Neuronal stem cell (in vitro differentiated cells): ENCODE measurements around the gene SNX4.

Experiments
- DNase-seq: peaks from one replicate; pipeline ENCODE4 v3.0.0-alpha.2; 2013; ENCODE audit warnings: low spot score
- H2AFZ ChIP-seq: one replicate; pipeline ENCODE4 v1.6.1; 2013; ENCODE audit warnings: mild to moderate bottlenecking, low read length, inconsistent platforms
- H2AK5ac ChIP-seq: 2 replicates; pipeline ENCODE4 v1.6.1; 2013; ENCODE audit warnings: low read depth, mild to moderate bottlenecking, inconsistent platforms, low read length, moderate library complexity, mixed read lengths
- H2BK120ac ChIP-seq: 2 replicates; pipeline ENCODE4 v1.6.1; 2013; ENCODE audit warnings: low read depth, mild to moderate bottlenecking, inconsistent platforms, low read length, moderate library complexity, mixed read lengths
- H2BK12ac ChIP-seq: one replicate; pipeline ENCODE4 v1.6.1; 2013; ENCODE audit warnings: low read length, inconsistent platforms
- H2BK15ac ChIP-seq: 2 replicates; pipeline ENCODE4 v1.6.1; 2013; ENCODE audit warnings: mild to moderate bottlenecking, low read length, inconsistent platforms, mixed read lengths
- H2BK5ac ChIP-seq: one replicate; pipeline ENCODE4 v1.6.1; 2013; ENCODE audit warnings: inconsistent platforms, mild to moderate bottlenecking, low read length, moderate library complexity
- H3K14ac ChIP-seq: one replicate; pipeline ENCODE4 v1.6.1; 2013; ENCODE audit warnings: low read length, inconsistent platforms
- H3K18ac ChIP-seq: 2 replicates; pipeline ENCODE4 v1.6.1; 2013; ENCODE audit warnings: low read length, inconsistent platforms
- H3K23ac ChIP-seq: 2 replicates; pipeline ENCODE4 v1.6.1; 2013; ENCODE audit warnings: low read depth, mild to moderate bottlenecking, mixed read lengths, low read length, inconsistent platforms; ENCODE audit not compliant: poor library complexity
- H3K27ac ChIP-seq: replicated peaks from 3 replicates; pipeline ENCODE4 v1.5.1; 2013; ENCODE audit warnings: low read length, inconsistent platforms
- H3K27me3 ChIP-seq, 3 experiments: 2 replicates each; pipeline ENCODE4 v1.6.1; 2013; ENCODE audit warnings: low read length in 3 of 3, mild to moderate bottlenecking in 2 of 3, inconsistent platforms in 1 of 3, low read depth in 1 of 3, mixed read lengths in 1 of 3, moderate library complexity in 1 of 3; ENCODE audit not compliant: control insufficient read depth in 3 of 3, insufficient read depth in 3 of 3
- H3K36me3 ChIP-seq, 2 donors: replicated peaks in 1 of 2; 2 replicates each; pipeline ENCODE4 v1.6.1; 2013; ENCODE audit warnings: low read length in 2 of 2; ENCODE audit not compliant: control insufficient read depth in 2 of 2, insufficient read depth in 2 of 2
- H3K4ac ChIP-seq: 2 replicates; pipeline ENCODE4 v1.6.1; 2013; ENCODE audit warnings: inconsistent platforms, mild to moderate bottlenecking, low read length, moderate library complexity
- H3K4me1 ChIP-seq, 2 donors: 1 replicate in 1 of 2; 2 replicates in 1 of 2; pipeline ENCODE4 v1.6.1; 2013; ENCODE audit warnings: low read length in 2 of 2, low read depth in 1 of 2; ENCODE audit not compliant: control insufficient read depth in 2 of 2, insufficient read depth in 1 of 2
- H3K4me2 ChIP-seq: one replicate; pipeline ENCODE4 v1.6.1; 2013; ENCODE audit warnings: mild to moderate bottlenecking, low read length, inconsistent platforms; ENCODE audit not compliant: insufficient read depth, poor library complexity, severe bottlenecking
- H3K4me3 ChIP-seq, 2 donors: 2 replicates each; pipeline ENCODE4 v1.5.1; 2013; ENCODE audit warnings: low read length in 2 of 2, mild to moderate bottlenecking in 2 of 2, inconsistent platforms in 1 of 2, moderate library complexity in 1 of 2
- H3K79me1 ChIP-seq: one replicate; pipeline ENCODE4 v1.6.1; 2013; ENCODE audit warnings: low read depth, mild to moderate bottlenecking, inconsistent platforms, low read length, moderate library complexity
- H3K9ac ChIP-seq: one replicate; pipeline ENCODE4 v1.6.1; 2013; ENCODE audit warnings: mild to moderate bottlenecking, low read depth, low read length, inconsistent platforms; ENCODE audit not compliant: poor library complexity
- H3K9me3 ChIP-seq, 2 donors: replicated peaks in 1 of 2; 2 replicates each; pipeline versions ENCODE3 to v1.6.1; 2013; ENCODE audit warnings: low read length in 2 of 2, mild to moderate bottlenecking in 2 of 2, inconsistent platforms in 1 of 2, low read depth in 1 of 2, mixed read lengths in 1 of 2, moderate library complexity in 1 of 2; ENCODE audit not compliant: control insufficient read depth in 2 of 2, insufficient read depth in 1 of 2
- H4K8ac ChIP-seq: one replicate; pipeline ENCODE4 v1.6.1; 2013; ENCODE audit warnings: low read depth, mild to moderate bottlenecking, inconsistent platforms, low read length, moderate library complexity
- H4K91ac ChIP-seq: one replicate; pipeline ENCODE4 v1.6.1; 2013; ENCODE audit warnings: low read length, low read depth, mild to moderate bottlenecking, inconsistent platforms; ENCODE audit not compliant: poor library complexity
- WGBS, 2 donors: extraction: QIAGEN DNeasy Blood & Tissue Kit; methylation state at CpG; one replicate each; pipeline ENCODE4 v1.1.7; 2013; ENCODE audit warnings: missing lambda C conversion rate in 2 of 2, mixed read lengths in 1 of 2; ENCODE audit not compliant: insufficient read length in 2 of 2, insufficient replicate concordance in 1 of 2; ENCODE audit errors: extremely low coverage in 2 of 2; 5-methylcytosine and 5-hydroxymethylcytosine counted together

Gene SNX4

DNA sequence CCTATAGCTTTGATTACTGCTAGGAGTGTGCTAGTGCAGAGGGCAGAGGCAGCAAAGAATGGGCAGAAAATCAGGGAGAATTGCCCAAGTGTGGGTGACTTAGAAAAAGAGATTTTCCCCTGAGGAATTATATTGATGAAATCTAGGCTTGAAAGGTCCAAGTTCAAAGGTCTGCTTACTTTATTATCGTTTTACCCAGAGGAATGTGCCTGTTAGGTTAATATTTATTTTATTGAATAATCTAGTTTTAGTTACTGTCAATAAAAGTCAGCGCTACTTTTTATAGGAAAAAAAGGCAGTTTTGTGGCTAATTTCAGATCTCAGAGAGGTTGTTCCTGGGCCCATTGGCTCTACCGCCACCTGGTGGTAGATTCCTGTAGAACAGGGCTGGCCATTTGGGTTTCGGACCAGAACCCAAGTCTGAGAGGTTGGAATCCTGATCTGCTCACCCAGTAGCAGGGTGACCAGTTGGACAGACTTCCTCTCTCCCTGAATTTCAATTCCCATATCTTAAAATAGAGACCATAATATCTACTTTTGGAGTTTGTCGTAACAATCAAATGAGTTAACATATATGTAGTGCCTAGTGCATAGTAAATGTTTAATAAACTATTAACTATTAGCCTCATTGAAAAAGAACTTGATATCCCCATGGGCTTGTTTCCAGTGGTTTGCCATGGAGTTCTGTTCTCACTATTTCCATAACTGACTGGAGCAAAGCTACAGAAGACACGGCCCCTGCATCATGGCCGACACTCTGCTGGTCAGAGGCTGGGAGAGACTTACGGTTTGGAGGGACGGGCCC is 82.2 kb downstream of the SNX4 start:
- Histone ChIP-seq H3K9me3 (peaks cover 0 to 5% of the 10 kb centered on the region in 2 donors), H2AK5ac (no peak overlapping the region), H3K4me2 (no peak overlapping the region), H3K27me3 (peaks cover 0 to 3% (median 0%) of the 10 kb centered on the region in 3 experiments), H3K23ac (no peak overlapping the region), H2AFZ (peak overlapping the region; percentile 11), H3K18ac (no peak overlapping the region), H2BK5ac (no peak overlapping the region), H3K4me1 (peaks cover 0 to 1% of the 10 kb centered on the region in 2 donors), H3K4ac (no peak overlapping the region), H3K27ac (no peak overlapping the region), H3K14ac (no peak overlapping the region), H2BK120ac (no peak overlapping the region), H2BK15ac (no peak overlapping the region), H3K79me1 (no peaks in the 10 kb centered on the region), H3K36me3 (no peaks in the 10 kb centered on the region), H4K8ac (no peak overlapping the region), H3K4me3 (no peak overlapping the region), H3K9ac (no peak overlapping the region), H2BK12ac (no peak overlapping the region), H4K91ac (no peak overlapping the region)
- DNase-seq, result peak; percentile 58
- WGBS, 2 donors, result no CpG with 5 or more reads among the region's 9 CpGs

DNA sequence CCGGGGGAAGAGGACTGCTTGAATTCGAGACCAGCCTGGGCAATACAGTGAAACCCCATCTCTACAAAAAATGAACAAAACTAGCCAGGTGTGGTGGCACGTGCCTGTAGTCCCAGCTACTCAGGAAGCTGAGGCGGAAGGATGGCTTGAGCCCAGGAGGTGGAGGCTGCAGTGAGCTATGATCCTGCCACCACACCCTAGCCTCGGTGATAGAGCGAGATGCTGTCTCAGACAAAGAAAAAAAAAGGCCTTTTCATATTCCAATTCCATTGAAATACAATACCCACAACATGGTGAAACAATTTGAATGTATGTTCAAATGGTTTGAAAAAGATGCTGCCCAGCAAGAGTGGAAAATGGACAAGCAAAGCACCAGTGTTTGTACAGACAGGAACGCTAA is 83.1 kb downstream of the SNX4 start:
- Histone ChIP-seq H3K4me1 (peaks cover 0 to 1% of the 10 kb centered on the region in 2 donors), H2BK5ac (no peak overlapping the region), H2AK5ac (no peak overlapping the region), H3K27me3 (peaks cover 0 to 3% (median 0%) of the 10 kb centered on the region in 3 experiments), H3K27ac (no peak overlapping the region), H4K91ac (no peak overlapping the region), H3K18ac (no peak overlapping the region), H3K4me2 (no peak overlapping the region), H3K79me1 (no peaks in the 10 kb centered on the region), H3K36me3 (no peaks in the 10 kb centered on the region), H3K14ac (no peak overlapping the region), H2BK12ac (no peak overlapping the region), H3K4ac (no peak overlapping the region), H3K9ac (no peak overlapping the region), H2BK15ac (no peak overlapping the region), H3K4me3 (no peak overlapping the region), H3K9me3 (peaks cover 0 to 3% of the 10 kb centered on the region in 2 donors), H2AFZ (no peak overlapping the region), H4K8ac (no peak overlapping the region), H2BK120ac (no peak overlapping the region), H3K23ac (no peak overlapping the region)
- no peak for DNase-seq
- no CpG with 5 or more reads among the region's 7 CpGs for WGBS, 2 donors

DNA sequence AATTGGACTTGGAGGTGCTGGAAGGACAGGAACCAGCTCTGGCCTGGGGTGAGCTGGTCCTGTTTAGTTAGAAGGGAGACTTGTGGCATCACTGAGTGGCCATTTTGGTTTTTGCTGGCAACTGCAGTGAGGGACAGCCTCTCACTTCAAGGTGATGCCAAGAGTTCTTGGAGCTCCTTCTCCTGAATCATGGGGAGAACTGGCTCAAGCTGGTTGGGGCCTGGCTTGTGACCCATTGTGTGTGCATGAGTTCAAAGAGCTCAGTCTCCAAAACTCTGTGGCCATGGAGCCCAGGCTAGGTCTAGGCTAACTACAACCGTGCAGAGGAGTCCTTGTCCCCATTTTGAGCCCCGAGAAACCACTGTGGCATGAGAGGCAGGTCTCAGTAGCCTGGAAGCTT is 84.8 kb downstream of the SNX4 start:
- Histone ChIP-seq H2BK5ac (no peak overlapping the region), H2AFZ (peak overlapping the region; percentile 66), H4K91ac (no peak overlapping the region), H3K27ac (no peak overlapping the region), H3K4me1 (peaks cover 0 to 1% of the 10 kb centered on the region in 2 donors), H3K4ac (no peak overlapping the region), H3K36me3 (no peaks in the 10 kb centered on the region), H3K79me1 (no peaks in the 10 kb centered on the region), H2AK5ac (no peak overlapping the region), H2BK15ac (no peak overlapping the region), H3K27me3 (peaks cover 0 to 3% (median 0%) of the 10 kb centered on the region in 3 experiments), H3K14ac (no peak overlapping the region), H3K4me2 (no peak overlapping the region), H3K23ac (no peak overlapping the region), H2BK12ac (no peak overlapping the region), H4K8ac (no peak overlapping the region), H2BK120ac (no peak overlapping the region), H3K4me3 (no peak overlapping the region), H3K18ac (peak overlapping the region; percentile 52), H3K9ac (no peak overlapping the region), H3K9me3 (peaks cover 0 to 3% of the 10 kb centered on the region in 2 donors)
- DNase-seq, result no peak
- WGBS, 2 donors, result no CpG with 5 or more reads among the region's 2 CpGs

DNA sequence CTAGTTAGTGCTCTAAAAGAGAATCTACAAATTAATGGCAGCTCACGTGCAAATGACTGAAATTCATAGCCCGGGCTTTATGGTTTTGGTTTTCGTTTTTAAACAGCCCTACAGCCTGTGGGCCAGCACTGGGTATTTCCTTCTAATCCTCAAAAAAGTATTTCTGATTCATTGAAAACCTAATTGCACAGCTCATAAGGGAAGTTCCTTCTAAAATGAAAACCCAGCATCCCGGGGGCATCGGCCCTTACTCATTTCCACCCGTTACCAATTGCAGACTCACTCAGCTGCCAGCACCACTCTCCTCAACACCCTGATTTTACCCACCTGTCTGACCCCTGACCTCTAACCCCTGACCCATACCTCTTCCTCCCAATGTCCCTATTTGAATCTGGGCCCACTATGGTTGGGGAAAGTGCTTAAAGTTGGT is 85.4 kb downstream of the SNX4 start:
- Histone ChIP-seq H3K4ac (no peak overlapping the region), H4K8ac (no peak overlapping the region), H3K4me1 (peaks cover 0 to 1% of the 10 kb centered on the region in 2 donors), H3K4me3 (no peak overlapping the region), H3K14ac (no peak overlapping the region), H2AK5ac (no peak overlapping the region), H3K27me3 (peaks cover 0 to 3% (median 0%) of the 10 kb centered on the region in 3 experiments), H2BK12ac (no peak overlapping the region), H3K4me2 (no peak overlapping the region), H3K79me1 (no peaks in the 10 kb centered on the region), H4K91ac (no peak overlapping the region), H3K9me3 (peaks cover 0 to 3% of the 10 kb centered on the region in 2 donors), H3K27ac (no peak overlapping the region), H2BK15ac (no peak overlapping the region), H2BK5ac (no peak overlapping the region), H2AFZ (no peak overlapping the region), H3K23ac (no peak overlapping the region), H3K9ac (no peak overlapping the region), H3K18ac (no peak overlapping the region), H3K36me3 (no peaks in the 10 kb centered on the region), H2BK120ac (no peak overlapping the region)
- WGBS, 2 donors, result no CpG with 5 or more reads among the region's 6 CpGs
- no peak for DNase-seq
